Tibial nerve (tissue), 4 donors: ENCODE results near the gene NLRP6. TPM values are rescaled to one million over a fixed set of nuclear protein-coding genes. Genes with fewer than 3 reads are reported as not detected.
"Not testable (repeated sequence)": the region's sequence is repeated elsewhere in the genome, so short reads cannot be mapped to it uniquely, and the experiment has no call there.

Experiments used
- DNase-seq, 2 donors: peaks; one replicate each; pipeline ENCODE4 v3.0.0-alpha.2; 2019; ENCODE audit warnings: low spot score in 2 of 2
- H3K27ac ChIP-seq, 4 donors: fragments of 200-600 bp; sonication (generic) in 3 of 4; one replicate each; pipeline ENCODE4 v1.5.1; 2017 to 2019; ENCODE audit warnings: mild to moderate bottlenecking in 1 of 4
- H3K27me3 ChIP-seq, 2 donors: fragments of 200-600 bp; sonication (generic) in 1 of 2; one replicate each; pipeline versions ENCODE4 v1.5.1 to v1.6.0; 2017 to 2019
- H3K36me3 ChIP-seq, 3 donors: fragments of 200-600 bp; sonication (generic); one replicate each; pipeline ENCODE4 v1.5.1; 2018 to 2019
- H3K4me1 ChIP-seq, 4 donors: fragments of 200-600 bp; sonication (generic) in 3 of 4; one replicate each; pipeline ENCODE4 v1.5.1; 2017 to 2019
- H3K4me3 ChIP-seq, 4 donors: fragments of 200-600 bp; sonication (generic) in 3 of 4; one replicate each; pipeline ENCODE4 v1.5.1; 2017 to 2019; ENCODE audit warnings: mild to moderate bottlenecking in 1 of 4, moderate library complexity in 1 of 4
- H3K9me3 ChIP-seq, 4 donors: fragments of 200-600 bp; sonication (generic) in 3 of 4; one replicate each; pipeline ENCODE4 v1.5.1; 2017 to 2019
- EP300 ChIP-seq, 2 donors: sonication (generic); formaldehyde crosslinking; IDR thresholded peaks; one replicate each; pipeline ENCODE4 v1.6.1; 2017; ENCODE audit warnings: antibody characterized with exemption in 2 of 2, mild to moderate bottlenecking in 1 of 2
- POLR2A ChIP-seq, 2 donors: fragments of 450-650 bp; IDR thresholded peaks; one replicate each; pipeline ENCODE4 v1.6.1; 2017; ENCODE audit warnings: antibody characterized with exemption in 2 of 2, mild to moderate bottlenecking in 2 of 2, moderate library complexity in 2 of 2
- WGBS, 2 donors: methylation state at CpG; one replicate each; pipeline ENCODE4 v1.1.5; 2018; 5-methylcytosine and 5-hydroxymethylcytosine counted together
- total RNA-seq, 4 donors: library from RNA; depleted of rRNA; stranded (reverse); fragments of >200 nt; gene quantifications; one replicate each; pipeline ENCODE4 v1.1.0, GENCODE V29; 2016
- TF ChIP-seq, protein P1 (sequence below), 5 experiments: fragments of 200-600 bp in 3 of 5; fragments of 450-650 bp in 2 of 5; sonication (generic) in 3 of 5; IDR thresholded peaks; one replicate each; pipeline ENCODE4 v1.5.1; 2016 to 2019; ENCODE audit warnings: antibody characterized with exemption in 5 of 5, mild to moderate bottlenecking in 3 of 5, moderate library complexity in 2 of 5

Gene NLRP6
- total RNA-seq, 4 donors from 2014 or later: 1.0 to 3.3 (median 1.7) TPM

DNA sequence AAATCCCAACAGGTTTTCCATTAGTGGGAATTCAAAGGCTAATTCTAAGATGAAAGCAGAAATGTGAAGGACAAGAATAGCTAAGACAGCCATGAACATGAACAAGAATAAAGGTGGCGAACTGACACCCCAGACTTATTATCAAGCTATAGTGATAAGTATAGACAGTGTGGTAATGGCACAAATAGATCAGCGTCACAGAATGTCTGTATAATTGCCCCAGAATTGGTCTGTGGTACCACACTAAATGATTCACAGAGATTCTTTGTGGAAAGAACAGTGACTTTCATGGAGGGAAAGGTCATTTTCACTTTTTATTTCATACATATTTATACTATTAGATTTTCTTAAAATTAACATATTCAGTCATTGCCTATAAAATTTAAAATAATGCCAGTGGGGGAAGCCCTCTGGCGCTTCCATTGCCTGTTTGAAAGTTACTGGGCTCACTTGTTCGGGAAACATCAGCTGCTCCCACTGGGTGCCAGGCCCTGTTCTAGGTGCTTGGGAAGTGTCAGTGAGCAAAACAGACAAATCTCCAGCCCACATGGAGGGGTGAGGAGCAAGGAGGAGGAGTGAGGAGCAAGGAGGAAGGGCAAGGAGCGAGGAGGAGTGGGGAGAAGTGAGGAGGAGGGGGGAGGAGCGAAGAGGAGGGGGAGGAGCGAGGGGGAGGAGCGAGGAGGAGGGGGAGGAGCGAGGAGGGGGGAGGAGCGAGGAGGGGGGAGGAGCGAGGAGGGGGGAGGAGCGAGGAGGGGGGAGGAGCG is 11.3 kb upstream of the NLRP6 start:
- WGBS, 2 donors: 60 to 65% methylated on average over 5 to 6 of the region's 13 CpGs
- DNase-seq: peak in 1 of 2 donors; percentile 27
- Histone ChIP-seq H3K27ac (peak overlapping the region in 2 of 4 donors; percentile 38 to 58), H3K4me3 (no peak overlapping the region), H3K27me3 (no peaks in the 10 kb centered on the region), H3K9me3 (peaks cover 0 to 11% (median 0%) of the 10 kb centered on the region in 4 donors), H3K4me1 (peaks cover 0 to 24% (median 8%) of the 10 kb centered on the region in 4 donors), H3K36me3 (no peaks in the 10 kb centered on the region)
- TF ChIP-seq EP300 (IDR thresholded peaks at IDR 0.05): no peak
- TF ChIP-seq, protein P1, sequence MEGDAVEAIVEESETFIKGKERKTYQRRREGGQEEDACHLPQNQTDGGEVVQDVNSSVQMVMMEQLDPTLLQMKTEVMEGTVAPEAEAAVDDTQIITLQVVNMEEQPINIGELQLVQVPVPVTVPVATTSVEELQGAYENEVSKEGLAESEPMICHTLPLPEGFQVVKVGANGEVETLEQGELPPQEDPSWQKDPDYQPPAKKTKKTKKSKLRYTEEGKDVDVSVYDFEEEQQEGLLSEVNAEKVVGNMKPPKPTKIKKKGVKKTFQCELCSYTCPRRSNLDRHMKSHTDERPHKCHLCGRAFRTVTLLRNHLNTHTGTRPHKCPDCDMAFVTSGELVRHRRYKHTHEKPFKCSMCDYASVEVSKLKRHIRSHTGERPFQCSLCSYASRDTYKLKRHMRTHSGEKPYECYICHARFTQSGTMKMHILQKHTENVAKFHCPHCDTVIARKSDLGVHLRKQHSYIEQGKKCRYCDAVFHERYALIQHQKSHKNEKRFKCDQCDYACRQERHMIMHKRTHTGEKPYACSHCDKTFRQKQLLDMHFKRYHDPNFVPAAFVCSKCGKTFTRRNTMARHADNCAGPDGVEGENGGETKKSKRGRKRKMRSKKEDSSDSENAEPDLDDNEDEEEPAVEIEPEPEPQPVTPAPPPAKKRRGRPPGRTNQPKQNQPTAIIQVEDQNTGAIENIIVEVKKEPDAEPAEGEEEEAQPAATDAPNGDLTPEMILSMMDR (IDR thresholded peaks at IDR 0.05): no peak
- no peak for TF ChIP-seq POLR2A (IDR thresholded peaks at IDR 0.05)

DNA sequence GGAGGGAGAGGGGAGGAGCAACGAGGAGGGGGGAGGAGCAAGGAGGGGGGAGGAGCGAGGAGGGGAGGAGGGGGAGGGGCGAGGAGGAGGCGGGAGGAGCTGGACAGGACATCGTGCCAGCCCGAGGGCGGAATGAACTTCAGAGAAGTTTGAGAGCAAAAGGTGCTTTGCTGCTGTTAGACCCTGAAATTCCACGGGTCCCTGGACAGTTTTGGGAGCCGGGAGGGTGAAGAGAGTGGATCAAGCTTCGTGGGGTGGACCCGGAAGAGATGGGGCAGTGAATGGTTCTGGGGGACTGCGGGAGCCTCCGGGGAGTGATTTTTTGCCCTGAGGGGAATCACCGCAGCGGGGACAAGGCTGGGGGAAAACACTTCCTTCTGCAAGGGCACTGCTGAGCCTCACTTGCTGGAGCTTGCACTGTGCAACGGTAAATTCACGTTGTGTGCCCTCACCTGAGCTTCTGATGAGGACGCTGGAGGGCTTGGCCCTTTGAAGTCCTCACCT is 10.7 kb upstream of the NLRP6 start:
- Histone ChIP-seq H3K4me3 (peak overlapping the region; percentile 17 to 50 (median 28)), H3K36me3 (no peaks in the 10 kb centered on the region), H3K4me1 (peaks cover 0 to 24% (median 8%) of the 10 kb centered on the region in 4 donors), H3K27ac (peak overlapping the region; percentile 67 to 87 (median 84)), H3K9me3 (peaks cover 0 to 11% (median 0%) of the 10 kb centered on the region in 4 donors), H3K27me3 (no peaks in the 10 kb centered on the region)
- DNase-seq: peak in 1 of 2 donors; percentile 53
- TF ChIP-seq POLR2A (IDR thresholded peaks at IDR 0.05): peak in 1 of 2 donors; percentile 46
- TF ChIP-seq, protein P1 (IDR thresholded peaks at IDR 0.05): no peak
- 39 to 41% methylated on average over 15 of the region's 18 CpGs for WGBS, 2 donors

GRCh38 chr11:268716-269145 is 9.5 kb upstream of the NLRP6 start:
- peak; percentile 48 to 53 for DNase-seq
- Histone ChIP-seq H3K4me3 (peak overlapping the region; percentile 17 to 50 (median 28)), H3K9me3 (peaks cover 0 to 11% (median 0%) of the 10 kb centered on the region in 4 donors), H3K4me1 (peaks cover 0 to 24% (median 8%) of the 10 kb centered on the region in 4 donors), H3K27ac (peak overlapping the region; percentile 67 to 87 (median 84))
- TF ChIP-seq, protein P1 (IDR thresholded peaks at IDR 0.05): peak in 1 of 5 experiments; percentile 15
- TF ChIP-seq EP300 (IDR thresholded peaks at IDR 0.05): peak in 1 of 2 donors; percentile 56
- WGBS, 2 donors: 48 to 50% methylated on average over 16 of the region's 16 CpGs
- not testable (repeated sequence) for H3K36me3 ChIP-seq, H3K27me3 ChIP-seq

DNA sequence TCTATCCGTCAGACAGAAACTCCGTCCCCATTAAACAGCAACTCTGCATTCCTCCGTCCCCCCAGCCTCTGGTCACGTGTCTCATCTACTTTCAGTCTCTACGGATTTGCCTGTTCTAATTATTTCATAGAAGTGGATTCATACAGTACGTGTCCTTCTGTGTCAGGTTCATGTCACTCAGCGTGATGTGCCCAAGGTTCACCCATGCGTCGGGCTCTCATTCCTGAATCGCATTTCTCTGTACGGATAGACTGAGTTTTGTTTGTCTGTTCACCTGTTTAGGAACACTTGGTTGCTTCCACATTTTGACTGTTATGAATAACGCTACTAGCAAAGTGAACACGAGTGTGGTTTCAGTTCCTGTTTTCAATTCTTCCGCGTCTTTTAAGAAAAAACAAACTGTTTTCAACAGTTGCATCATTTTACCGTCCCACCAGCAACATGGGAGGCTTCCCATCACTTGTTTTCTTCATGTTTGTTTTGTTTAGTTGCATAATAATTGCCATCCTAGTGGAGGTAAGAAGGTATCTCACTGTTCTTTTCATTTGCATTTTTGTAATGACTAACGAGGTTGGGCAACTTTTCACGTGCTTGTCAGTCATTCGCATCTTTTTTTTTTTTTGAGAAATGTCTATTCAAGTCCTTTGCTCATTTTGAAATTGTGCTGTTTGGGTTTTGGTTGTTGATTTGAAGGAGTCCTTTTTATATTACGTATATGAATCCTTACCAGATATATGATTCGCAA is 8.9 kb upstream of the NLRP6 start:
- Histone ChIP-seq H3K4me3 (peak overlapping the region in 2 of 4 donors; percentile 17 to 50), H3K27ac (peak overlapping the region; percentile 67 to 87 (median 84))
- 49 to 50% methylated on average over 21 of the region's 21 CpGs for WGBS, 2 donors

More for the DNA sequence above, 8.9 kb upstream of the NLRP6 start:
- peaks cover 0 to 24% (median 8%) of the 10 kb centered on the region in 4 donors for H3K4me1 ChIP-seq
- no peaks in the 10 kb centered on the region for H3K27me3 ChIP-seq
- peaks cover 0 to 11% (median 0%) of the 10 kb centered on the region in 4 donors for H3K9me3 ChIP-seq
- DNase-seq: peak in 1 of 2 donors; percentile 35
- TF ChIP-seq, protein P1 (IDR thresholded peaks at IDR 0.05): peak in 2 of 5 experiments; percentile 9 to 48
- TF ChIP-seq POLR2A (IDR thresholded peaks at IDR 0.05): peak in 1 of 2 donors; percentile 7
- peak in 1 of 2 donors; percentile 72 for TF ChIP-seq EP300 (IDR thresholded peaks at IDR 0.05)
- no peaks in the 10 kb centered on the region for H3K36me3 ChIP-seq
